Endothelial cell of umbilical vein (primary cell): ENCODE results near the gene TNFRSF4. TPM values are rescaled to one million over a fixed set of nuclear protein-coding genes. Genes with fewer than 3 reads are reported as not detected.

ENCODE experiments used
- BruUV-seq: library from RNA; stranded (reverse); fragments of 400-500 nt; replicated peaks from 2 replicates; lab custom pipeline; 2021; lab: Mats Ljungman, UMichigan
- CTCF ChIA-PET: fragments of 300-600, 350-600 bp; sonication (Branson Sonifier 250); formaldehyde crosslinking; loops from one replicate; lab custom pipeline; 2021; ENCODE audit warnings: antibody characterized with exemption, inconsistent platforms; lab: Charles Lee
- POLR2A ChIA-PET: fragments of 300-600, 350-600 bp; sonication (Branson Sonifier 250); formaldehyde crosslinking; loops from one replicate; lab custom pipeline; 2021; ENCODE audit warnings: antibody characterized with exemption, inconsistent platforms; lab: Charles Lee
- DNase-seq: peaks from one replicate; pipeline ENCODE4 v3.0.0-alpha.2; 2011; ENCODE audit warnings: low read depth, low spot score
- FAIRE-seq: peaks from 2 replicates; lab custom pipeline; 2011; peaks lifted over from hg19 to GRCh38; lab: Jason Lieb, UNC
- H2AFZ ChIP-seq: 2 replicates; pipeline ENCODE4 v1.6.0; 2012; ENCODE audit warnings: low read depth, low read length, control low read depth, inconsistent platforms
- H3K27ac ChIP-seq: 2 replicates; pipeline ENCODE4 v1.5.1; 2011; ENCODE audit warnings: low read depth, mild to moderate bottlenecking, control low read depth, low read length, moderate library complexity; ENCODE audit not compliant: insufficient read depth
- H3K27me3 ChIP-seq, 2 experiments: 2 replicates each; pipeline versions ENCODE4 v1.6.0 to v1.6.1; 2011; ENCODE audit warnings: low read length in 2 of 2, mixed read lengths in 1 of 2; ENCODE audit not compliant: control insufficient read depth in 2 of 2, insufficient read depth in 2 of 2
- H3K36me3 ChIP-seq, 2 experiments: 2 replicates in 1 of 2; 3 replicates in 1 of 2; pipeline ENCODE4 v1.5.1; 2011; ENCODE audit warnings: low read length in 2 of 2, mild to moderate bottlenecking in 1 of 2, moderate library complexity in 1 of 2; ENCODE audit not compliant: control insufficient read depth in 2 of 2, insufficient read depth in 2 of 2; ENCODE audit errors: extremely low read depth in 1 of 2
- H3K4me1 ChIP-seq: 3 replicates; pipeline ENCODE4 v1.5.1; 2011; ENCODE audit warnings: mild to moderate bottlenecking, low read length; ENCODE audit not compliant: control insufficient read depth, insufficient read depth; ENCODE audit errors: extremely low read depth
- H3K4me2 ChIP-seq: 2 replicates; pipeline ENCODE4 v1.6.1; 2011; ENCODE audit warnings: low read length, control low read depth, mixed read lengths; ENCODE audit not compliant: insufficient read depth
- H3K4me3 ChIP-seq, 3 experiments: fragments of 200-600 bp in 1 of 3; sonication (generic), shearing (Covaris generic) in 1 of 3; replicated peaks in 1 of 3; 2 replicates each; pipeline ENCODE4 v1.5.1; 2011 to 2016; ENCODE audit warnings: control low read depth in 3 of 3, low read length in 3 of 3, mild to moderate bottlenecking in 2 of 3, inconsistent platforms in 1 of 3, low read depth in 1 of 3, moderate library complexity in 1 of 3; ENCODE audit not compliant: insufficient read depth in 1 of 3
- H3K79me2 ChIP-seq: 2 replicates; pipeline ENCODE4 v1.6.0; 2012; ENCODE audit warnings: low read length, inconsistent platforms; ENCODE audit not compliant: control insufficient read depth, insufficient read depth
- H3K9ac ChIP-seq: replicated peaks from 2 replicates; pipeline ENCODE3; 2011; ENCODE audit warnings: low read length, control low read depth; ENCODE audit not compliant: insufficient read depth; ENCODE audit errors: extremely low read depth
- H3K9me1 ChIP-seq: replicated peaks from 3 replicates; pipeline ENCODE4 v1.6.0; 2011; ENCODE audit warnings: mild to moderate bottlenecking, low read length; ENCODE audit not compliant: control insufficient read depth, insufficient read depth; ENCODE audit errors: extremely low read depth
- H3K9me3 ChIP-seq: replicated peaks from 2 replicates; pipeline ENCODE4 v1.5.1; 2012; ENCODE audit warnings: low read length, inconsistent platforms; ENCODE audit not compliant: control insufficient read depth, insufficient read depth
- H4K20me1 ChIP-seq: replicated peaks from 2 replicates; pipeline ENCODE3; 2011; ENCODE audit warnings: mild to moderate bottlenecking, low read length; ENCODE audit not compliant: control insufficient read depth, insufficient read depth; ENCODE audit errors: extremely low read depth
- CTCF ChIP-seq, 2 donors: IDR thresholded peaks; 1 replicate in 1 of 2; 2 replicates in 1 of 2; pipeline ENCODE4 v1.5.1; 2011; ENCODE audit warnings: low read length in 2 of 2, mild to moderate bottlenecking in 2 of 2, moderate library complexity in 2 of 2, control low read depth in 1 of 2, inconsistent platforms in 1 of 2, low read depth in 1 of 2; ENCODE audit not compliant: insufficient read depth in 1 of 2; ENCODE audit errors: extremely low read depth in 1 of 2
- EZH2 ChIP-seq: IDR thresholded peaks from 2 replicates; pipeline ENCODE4 v1.6.1; 2012; ENCODE audit warnings: borderline replicate concordance, low read depth, mild to moderate bottlenecking, moderate library complexity, low read length, inconsistent platforms; ENCODE audit not compliant: severe bottlenecking
- FOS ChIP-seq: IDR thresholded peaks from 2 replicates; pipeline ENCODE4 v1.6.1; 2011; ENCODE audit warnings: mild to moderate bottlenecking, low read length, moderate library complexity, borderline replicate concordance; ENCODE audit not compliant: insufficient read depth
- MAX ChIP-seq: IDR thresholded peaks from 2 replicates; pipeline ENCODE4 v1.6.1; 2011; ENCODE audit not compliant: insufficient read depth, insufficient read length
- MYC ChIP-seq: IDR thresholded peaks from one replicate; pipeline ENCODE4 v1.6.1; 2011; ENCODE audit warnings: mild to moderate bottlenecking, low read depth, low read length
- POLR2A ChIP-seq: IDR thresholded peaks from 2 replicates; pipeline ENCODE4 v1.6.1; 2012; ENCODE audit warnings: low read depth, mild to moderate bottlenecking, control low read depth, low read length
- POLR2AphosphoS5 ChIP-seq: IDR thresholded peaks from 2 replicates; pipeline ENCODE4 v1.6.1; 2012; ENCODE audit warnings: low read depth, mild to moderate bottlenecking, control low read depth, low read length, moderate library complexity; ENCODE audit not compliant: insufficient read depth
- dilution Hi-C: fragments of 300-500 bp; cut with MboI; formaldehyde crosslinking; loops from one replicate; pipeline ENCODE4 v1.15.0; 2019; ENCODE audit warnings: low sequenced_read_pairs; ENCODE audit not compliant: extremely low pct_ligation_motif_present
- intact Hi-C: fragments of 100-400 bp; cut with micrococcal nuclease; formaldehyde crosslinking; loops from one replicate; pipeline ENCODE4 v1.10.0; 2022
- polyA plus RNA-seq, 4 experiments: library from polyadenylated mRNA; depleted of rRNA in 3 of 4; stranded (reverse) in 3 of 4; unstranded in 1 of 4; fragments of >200 nt; gene quantifications; 2 replicates each; pipeline versions ENCODE4 v1.2.1 to v1.2.3, GENCODE V29; 2011 to 2012; ENCODE audit warnings: missing spikeins in 1 of 4
- total RNA-seq: library from RNA; stranded (reverse); gene quantifications from 2 replicates; pipeline ENCODE4 v1.2.3, GENCODE V29; 2021

TNFRSF4 gene
- total and polyA plus RNA-seq, 2 donors (not counting 3 experiments of a cell fraction or from before 2014, with no cell fraction given) = 0.55 to 1.5 TPM

GRCh38 chr1:1183833-1184775, 29.8 kb downstream of the TNFRSF4 start:
- Histone ChIP-seq H3K79me2 (no peaks in the 10 kb centered on the region), H4K20me1 (no peaks in the 10 kb centered on the region), H3K9me1 (no peaks in the 10 kb centered on the region), H3K4me3 (no peak overlapping the region), H3K9ac (no peak overlapping the region), H3K4me1 (no peaks in the 10 kb centered on the region), H3K9me3 (no peaks in the 10 kb centered on the region), H3K4me2 (no peak overlapping the region), H2AFZ (no peak overlapping the region), H3K36me3 (no peaks in the 10 kb centered on the region), H3K27me3 (peaks cover 0 to 6% of the 10 kb centered on the region in 2 experiments), H3K27ac (no peak overlapping the region)
- dilution Hi-C loops = no loop called here
- DNase-seq = no peak
- no peak for FAIRE-seq
- CTCF ChIA-PET = no interaction called here
- POLR2A ChIA-PET = no interaction called here
- intact Hi-C loops = no loop called here
- no peak for TF ChIP-seq MAX
- TF ChIP-seq EZH2 = no peak
- no peak for TF ChIP-seq CTCF (IDR thresholded peaks at IDR 0.05; ENCODE audit: extremely low read depth in 1 of 2, insufficient read depth in 1 of 2, low read depth in 1 of 2, low read length in 2 of 2)
- TF ChIP-seq POLR2A = no peak
- no peak for TF ChIP-seq POLR2AphosphoS5
- no peak for TF ChIP-seq FOS
- no peak for TF ChIP-seq MYC
- BruUV-seq = no TSS peak
